ENCODE results near the gene CD82. TPM values are rescaled to one million over a fixed set of nuclear protein-coding genes. Genes with fewer than 3 reads are reported as not detected.

Gene CD82
- polyA plus RNA-seq, 3 donors, result 14.6 to 20.4 (median 17.8) TPM

- no peak for DNase-seq (ENCODE audit: low read depth in 3 of 3, low spot score in 2 of 3)
Observed at GRCh38 chr11:44597358-44598012, 32.0 kb downstream of the CD82 start.

GRCh38 chr11:44598831-44599230 lies 33.4 kb downstream of the CD82 start:
- no peak for DNase-seq (ENCODE audit: low read depth in 3 of 3, low spot score in 2 of 3)

GRCh38 chr11:44600261-44600660 lies 34.8 kb downstream of the CD82 start:
- DNase-seq (ENCODE audit: low read depth in 3 of 3, low spot score in 2 of 3), result no peak

- DNase-seq (ENCODE audit: low read depth in 3 of 3, low spot score in 2 of 3), result no peak
Observed at GRCh38 chr11:44600839-44601383, 35.4 kb downstream of the CD82 start.

- DNase-seq (ENCODE audit: low read depth in 3 of 3, low spot score in 2 of 3), result no peak
Observed at GRCh38 chr11:44601471-44602370, 36.3 kb downstream of the CD82 start.

GRCh38 chr11:44602891-44603310 lies 37.4 kb downstream of the CD82 start:
- DNase-seq (ENCODE audit: low read depth in 3 of 3, low spot score in 2 of 3), result no peak

- no peak for DNase-seq (ENCODE audit: low read depth in 3 of 3, low spot score in 2 of 3)
Observed at GRCh38 chr11:44604171-44604581, 38.7 kb downstream of the CD82 start.

GRCh38 chr11:44605068-44605708 lies 39.7 kb downstream of the CD82 start:
- no peak for DNase-seq (ENCODE audit: low read depth in 3 of 3, low spot score in 2 of 3)

- no peak for DNase-seq (ENCODE audit: low read depth in 3 of 3, low spot score in 2 of 3)
Observed at GRCh38 chr11:44605965-44606364, 40.5 kb downstream of the CD82 start.

- no peak for DNase-seq (ENCODE audit: low read depth in 3 of 3, low spot score in 2 of 3)
Observed at GRCh38 chr11:44606472-44606871, 41.0 kb downstream of the CD82 start.

- DNase-seq (ENCODE audit: low read depth in 3 of 3, low spot score in 2 of 3), result no peak
Observed at GRCh38 chr11:44607319-44607962, 42.0 kb downstream of the CD82 start.

GRCh38 chr11:44607987-44608386 lies 42.5 kb downstream of the CD82 start:
- DNase-seq (ENCODE audit: low read depth in 3 of 3, low spot score in 2 of 3), result peak in 2 of 3 donors; percentile 44 to 52

GRCh38 chr11:44608651-44608990 lies 43.2 kb downstream of the CD82 start:
- DNase-seq (ENCODE audit: low read depth in 3 of 3, low spot score in 2 of 3), result no peak

GRCh38 chr11:44608991-44609782 lies 43.7 kb downstream of the CD82 start:
- DNase-seq (ENCODE audit: low read depth in 3 of 3, low spot score in 2 of 3), result no peak

GRCh38 chr11:44609783-44610155 lies 44.3 kb downstream of the CD82 start:
- no peak for DNase-seq (ENCODE audit: low read depth in 3 of 3, low spot score in 2 of 3)

- DNase-seq (ENCODE audit: low read depth in 3 of 3, low spot score in 2 of 3), result no peak
Observed at GRCh38 chr11:44610186-44610955, 44.9 kb downstream of the CD82 start.

- DNase-seq (ENCODE audit: low read depth in 3 of 3, low spot score in 2 of 3), result no peak
Observed at GRCh38 chr11:44611088-44611487, 45.6 kb downstream of the CD82 start.

GRCh38 chr11:44611687-44612434 lies 46.4 kb downstream of the CD82 start:
- no peak for DNase-seq (ENCODE audit: low read depth in 3 of 3, low spot score in 2 of 3)

GRCh38 chr11:44613153-44613552 lies 47.7 kb downstream of the CD82 start:
- no peak for DNase-seq (ENCODE audit: low read depth in 3 of 3, low spot score in 2 of 3)

All from right renal cortex interstitium (tissue), 3 donors.